NCI-H128 (cell line): Measurements from ENCODE around the gene SMIM24.

ENCODE experiments used
- DNase-seq: peaks from one replicate; lab custom pipeline; 2025; ENCODE audit not compliant: unreplicated experiment; lab: John Stamatoyannopoulos, UW

Gene SMIM24

GRCh38 chr19:3475449-3475848, 4.9 kb downstream of the SMIM24 start:
- no peak for DNase-seq

- DNase-seq, result no peak
Measured at GRCh38 chr19:3474614-3475013, 5.7 kb downstream of the SMIM24 start.

- no peak for DNase-seq
Measured at GRCh38 chr19:3474010-3474409, 6.3 kb downstream of the SMIM24 start.

GRCh38 chr19:3471954-3472655, 8.2 kb downstream of the SMIM24 start:
- no peak for DNase-seq

- no peak for DNase-seq
Measured at GRCh38 chr19:3470500-3471128, 9.7 kb downstream of the SMIM24 start.

GRCh38 chr19:3469638-3470499, 10.5 kb downstream of the SMIM24 start:
- no peak for DNase-seq

- DNase-seq, result no peak
Measured at GRCh38 chr19:3468211-3468610, 12.1 kb downstream of the SMIM24 start.

- DNase-seq, result no peak
Measured at GRCh38 chr19:3467437-3468198, 12.7 kb downstream of the SMIM24 start.

GRCh38 chr19:3466635-3467034, 13.7 kb downstream of the SMIM24 start:
- no peak for DNase-seq

- no peak for DNase-seq
Measured at GRCh38 chr19:3465552-3465951, 14.8 kb downstream of the SMIM24 start.

- DNase-seq, result no peak
Measured at GRCh38 chr19:3464587-3465235, 15.6 kb downstream of the SMIM24 start.

- no peak for DNase-seq
Measured at GRCh38 chr19:3463714-3464586, 16.4 kb downstream of the SMIM24 start.

- no peak for DNase-seq
Measured at GRCh38 chr19:3462991-3463713, 17.2 kb downstream of the SMIM24 start.

GRCh38 chr19:3459965-3460582, 20.3 kb downstream of the SMIM24 start:
- DNase-seq, result no peak

GRCh38 chr19:3459089-3459881, 21.0 kb downstream of the SMIM24 start:
- no peak for DNase-seq

GRCh38 chr19:3458229-3459088, 21.9 kb downstream of the SMIM24 start:
- DNase-seq, result no peak
